Activated CD4-positive, alpha-beta T cell treated with anti-CD3 and anti-CD28 coated beads, Interleukin-2, amount 50 U/mL, for 1 hour (primary cell): ENCODE data around the gene SF3A1.
A peak's percentile ranks its signal among the peaks of the same experiment; 100 is the strongest.
"Not testable (repeated sequence)": the region's sequence is repeated elsewhere in the genome, so short reads cannot be mapped to it uniquely, and the experiment has no call there.

Experiments used
- DNase-seq: peaks from one replicate; pipeline ENCODE4 v3.0.0-alpha.2; 2020

SF3A1 gene

DNA sequence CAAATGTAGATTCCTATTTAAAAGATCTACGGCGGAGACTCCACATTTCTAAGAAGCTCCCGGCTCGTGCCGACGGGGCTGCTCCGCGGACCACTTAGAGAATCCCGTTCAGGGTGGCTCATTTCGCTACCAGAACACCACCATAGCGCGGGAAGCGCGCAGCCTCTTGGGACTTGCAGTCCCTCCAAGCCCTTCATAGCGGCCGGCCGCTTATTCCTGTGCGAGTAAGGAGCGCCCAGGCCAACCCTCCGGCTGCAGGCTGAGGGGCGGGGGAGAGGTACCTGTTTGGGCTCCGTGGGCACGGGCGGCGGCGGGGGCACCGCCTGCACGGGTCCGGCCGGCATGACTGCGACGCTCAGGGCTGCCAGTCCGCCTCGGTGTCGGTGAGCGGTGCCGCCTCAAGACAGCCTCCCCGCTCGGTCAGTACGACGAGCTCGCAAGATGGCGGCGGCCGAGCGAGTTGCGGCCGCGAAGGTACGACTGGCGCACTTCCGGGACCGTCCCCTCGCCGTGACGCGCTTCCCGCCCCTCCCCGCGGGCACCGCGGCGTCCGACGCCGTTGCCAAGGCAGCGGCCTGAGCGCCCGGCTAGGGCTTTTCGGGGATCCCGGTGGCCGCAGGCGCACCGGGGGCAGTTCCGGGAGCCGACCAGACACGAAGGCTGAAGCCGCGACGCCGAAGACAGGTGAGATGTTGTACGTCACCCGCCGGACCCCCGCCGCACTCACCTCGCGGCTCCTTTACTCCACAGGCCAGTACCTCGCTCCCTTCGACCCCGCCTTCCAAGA lies at the start of gene SF3A1, which contains the start of gene CCDC157:
SF3A1 (minus strand) TSS at position 446 of the 787 bp plus-strand sequence; CDS start at position 344, 102 bp downstream.
CCDC157 (plus strand) TSS at position 559 of the 787 bp plus-strand sequence. CDS start 8,994 bp downstream, outside the sequence.
- DNase-seq: peak; percentile 84

- DNase-seq: no peak
Observed at GRCh38 chr22:30406400-30406799, 49.7 kb upstream of the SF3A1 start.

GRCh38 chr22:30405731-30406130 lies 49.0 kb upstream of the SF3A1 start:
- no peak for DNase-seq

DNA sequence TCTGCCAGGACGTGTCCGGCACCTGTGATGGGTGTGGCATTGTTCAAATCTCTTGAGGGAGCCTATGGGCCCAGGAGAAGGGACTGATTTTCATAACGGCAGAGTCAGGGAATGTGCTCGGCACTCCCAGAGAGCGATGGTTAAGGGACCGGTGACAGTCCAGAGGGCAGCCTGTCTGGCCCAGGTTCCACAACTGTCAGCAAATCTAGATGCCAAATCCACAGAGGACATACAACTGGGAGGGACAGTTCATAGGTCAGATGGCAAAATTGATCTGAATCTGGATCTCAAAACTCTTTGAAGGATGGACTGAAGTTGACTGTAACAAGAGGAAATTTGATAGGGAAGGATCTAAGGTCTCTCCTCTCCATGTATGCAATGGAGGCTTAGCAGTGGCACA lies 47.6 kb upstream of the SF3A1 start:
- DNase-seq: no peak

GRCh38 chr22:30402766-30403104 lies 46.0 kb upstream of the SF3A1 start:
- not testable (repeated sequence) for DNase-seq

GRCh38 chr22:30402028-30402765 lies 45.5 kb upstream of the SF3A1 start:
- no peak for DNase-seq

- not testable (repeated sequence) for DNase-seq
Observed at GRCh38 chr22:30401024-30401423, 44.3 kb upstream of the SF3A1 start.

GRCh38 chr22:30400159-30400558 lies 43.5 kb upstream of the SF3A1 start:
- DNase-seq: no peak

- no peak for DNase-seq
Observed at GRCh38 chr22:30399718-30400117, 43.0 kb upstream of the SF3A1 start.

GRCh38 chr22:30398685-30399680 lies 42.3 kb upstream of the SF3A1 start:
- DNase-seq: no peak

- no peak for DNase-seq
Observed at GRCh38 chr22:30397656-30398635, 41.3 kb upstream of the SF3A1 start.

DNA sequence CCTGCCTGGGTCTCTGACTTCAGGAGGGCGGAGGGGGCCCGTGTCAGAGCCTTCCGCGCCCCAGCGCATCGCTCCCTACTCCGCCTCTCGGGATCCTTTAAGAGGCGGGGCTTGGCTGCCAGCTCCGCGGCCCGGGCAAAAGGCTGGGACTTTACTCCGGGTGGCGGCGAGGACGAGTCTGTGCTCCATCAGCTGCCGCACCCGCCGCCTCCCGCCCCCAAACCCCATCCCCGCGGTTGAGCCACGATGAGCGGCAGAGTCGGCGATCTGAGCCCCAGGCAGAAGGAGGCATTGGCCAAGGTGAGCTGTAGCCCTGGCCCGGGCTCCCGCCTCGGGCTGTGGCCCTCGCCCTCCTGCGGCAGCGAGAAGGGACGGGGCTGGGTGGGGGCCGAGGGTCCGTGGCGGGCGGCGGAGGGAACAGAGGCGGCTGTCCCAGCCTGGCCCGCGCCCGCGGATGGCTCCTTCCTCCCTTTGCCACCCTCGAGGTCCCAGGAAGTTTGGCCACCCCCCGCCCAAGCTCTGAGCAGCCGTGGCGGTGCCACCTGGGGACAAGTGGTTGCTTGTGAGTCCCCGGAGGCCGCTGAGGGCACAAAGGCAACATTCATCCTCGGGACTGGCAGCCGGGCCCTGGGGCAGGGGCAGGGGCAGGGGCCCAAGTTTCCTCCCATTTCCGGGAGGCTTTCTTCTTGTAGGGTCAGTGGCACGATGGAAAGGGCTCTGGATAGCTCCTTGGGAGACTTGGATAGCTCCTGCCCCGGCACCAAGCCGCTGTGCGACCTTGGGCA lies 40.4 kb upstream of the SF3A1 start, which contains the start of gene SEC14L2:
SEC14L2 (plus strand) TSS at position 148 of the 785 bp plus-strand sequence; CDS start at position 247, 99 bp downstream.
- DNase-seq: peak; percentile 60

DNA sequence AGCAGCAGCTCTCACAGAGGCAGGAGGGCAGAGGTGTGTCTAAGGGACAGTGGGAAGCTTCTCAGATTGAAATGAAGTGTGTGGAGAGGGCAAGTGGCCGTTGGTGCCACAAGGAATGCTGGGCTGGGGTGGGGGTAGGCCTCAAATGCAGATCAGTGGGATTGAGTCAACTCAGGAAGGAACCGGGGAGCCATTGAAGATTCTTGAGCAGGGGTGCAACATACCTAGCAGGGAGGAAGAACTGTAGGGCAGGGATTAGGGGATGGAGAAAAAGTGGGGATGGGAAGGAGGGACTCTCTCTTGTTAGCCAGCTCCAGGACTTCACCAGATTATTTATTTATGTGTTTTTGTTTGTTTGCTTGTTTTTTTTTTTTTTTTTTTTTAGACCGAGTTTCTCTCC lies 37.2 kb upstream of the SF3A1 start:
- no peak for DNase-seq

GRCh38 chr22:30393322-30393680 lies 36.6 kb upstream of the SF3A1 start:
- no peak for DNase-seq

DNA sequence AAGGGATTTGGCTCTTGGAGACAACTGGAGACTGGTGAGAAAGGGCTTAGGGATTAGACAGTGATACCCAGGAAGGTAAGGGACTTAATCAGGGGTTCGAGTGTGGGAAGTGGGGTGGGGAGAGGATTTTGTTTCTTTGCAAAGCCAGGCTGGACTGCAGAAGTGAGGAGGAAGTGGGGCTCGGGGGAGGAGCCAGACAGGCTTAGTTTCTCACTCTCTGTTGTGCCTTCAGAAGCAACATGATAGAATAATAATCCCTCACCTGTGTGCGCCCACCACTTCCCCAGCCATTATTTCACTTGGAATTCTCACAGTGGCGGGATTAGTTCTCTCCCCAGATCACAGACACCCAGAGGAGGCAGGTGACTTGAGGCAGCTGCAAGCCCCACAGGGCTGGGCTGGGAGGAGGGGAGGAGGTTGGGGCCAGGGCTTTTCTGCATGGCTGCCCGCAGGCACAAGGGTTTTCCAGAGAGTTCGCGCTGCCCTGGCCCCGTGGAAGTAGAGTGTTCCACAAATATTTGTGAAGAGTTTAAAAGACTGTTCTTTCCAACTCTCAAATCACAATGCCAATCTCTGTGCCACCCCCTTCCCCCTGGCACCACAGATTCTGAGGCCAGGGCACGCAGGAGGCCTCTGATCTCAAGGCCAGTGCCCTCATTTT lies 36.1 kb upstream of the SF3A1 start:
- no peak for DNase-seq

DNA sequence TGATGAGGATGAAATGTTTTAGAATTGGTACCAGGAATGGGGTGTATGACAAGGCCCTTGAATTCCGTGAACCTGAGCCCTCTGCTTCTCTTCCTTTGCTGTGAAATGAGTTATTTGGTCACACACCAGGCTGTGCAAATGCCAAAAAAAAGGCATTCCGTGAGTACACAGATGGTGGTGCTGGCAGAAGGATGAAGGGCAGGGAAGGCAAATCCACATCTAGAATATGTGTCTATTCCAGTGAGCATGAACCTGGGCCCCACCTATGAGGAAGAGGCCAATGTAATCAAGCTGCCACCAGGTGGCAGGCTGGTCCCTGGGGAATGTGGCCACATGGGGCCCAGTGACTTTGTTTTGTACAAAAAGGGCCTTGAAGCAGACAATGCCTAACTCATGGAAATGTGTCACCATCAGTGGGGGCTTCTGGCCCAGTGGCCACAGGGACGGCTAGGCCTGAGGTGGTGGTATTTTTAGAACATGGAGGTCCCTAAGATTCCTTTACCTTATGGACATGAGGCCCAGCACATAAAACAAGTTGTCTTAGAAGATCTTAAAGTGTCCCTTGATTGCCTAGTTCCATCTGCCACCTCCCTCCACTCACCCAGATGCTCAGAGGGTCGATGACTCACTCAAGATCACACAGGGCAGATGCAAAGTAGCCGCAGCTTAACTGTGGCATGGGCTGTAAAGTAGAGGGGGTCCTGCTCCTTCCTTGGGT lies 34.4 kb upstream of the SF3A1 start:
- DNase-seq: peak; percentile 80

- peak; percentile 71 for DNase-seq
Observed at GRCh38 chr22:30386960-30387827, 30.5 kb upstream of the SF3A1 start, which contains the start of gene RNF215. Gene RNF215, minus strand, starts transcription at chr22:30387411. Its CDS starts 98 bp downstream, at chr22:30387313.

GRCh38 chr22:30386608-30386959 lies 29.9 kb upstream of the SF3A1 start:
- DNase-seq: no peak
